ENCODE measurements around the gene PPM1E.

- TF ChIP-seq CTCF (IDR thresholded peaks at IDR 0.05) (no peak), POLR2A (IDR thresholded peaks at IDR 0.05) (no peak)
Observed at GRCh38 chr17:58806046-58806445, 50.4 kb downstream of the PPM1E start.

Measured in right lobe of liver (tissue), 4 donors.